Body of pancreas (tissue), 4 donors: ENCODE results near the gene TARS3.

Source experiments
- POLR2A ChIP-seq, 3 donors: fragments of 450-650 bp; IDR thresholded peaks; one replicate each; pipeline ENCODE4 v1.6.1; 2016; ENCODE audit warnings: antibody characterized with exemption in 3 of 3, mild to moderate bottlenecking in 2 of 3
- TF ChIP-seq, protein P1 (sequence below), 7 experiments: fragments of 450-650 bp in 4 of 7; fragments of 200-600 bp in 3 of 7; sonication (generic) in 3 of 7; IDR thresholded peaks; one replicate each; pipeline ENCODE4 v1.5.1; 2016 to 2019; ENCODE audit warnings: antibody characterized with exemption in 7 of 7

- TF ChIP-seq POLR2A (IDR thresholded peaks at IDR 0.05), result no peak
- TF ChIP-seq, protein P1, sequence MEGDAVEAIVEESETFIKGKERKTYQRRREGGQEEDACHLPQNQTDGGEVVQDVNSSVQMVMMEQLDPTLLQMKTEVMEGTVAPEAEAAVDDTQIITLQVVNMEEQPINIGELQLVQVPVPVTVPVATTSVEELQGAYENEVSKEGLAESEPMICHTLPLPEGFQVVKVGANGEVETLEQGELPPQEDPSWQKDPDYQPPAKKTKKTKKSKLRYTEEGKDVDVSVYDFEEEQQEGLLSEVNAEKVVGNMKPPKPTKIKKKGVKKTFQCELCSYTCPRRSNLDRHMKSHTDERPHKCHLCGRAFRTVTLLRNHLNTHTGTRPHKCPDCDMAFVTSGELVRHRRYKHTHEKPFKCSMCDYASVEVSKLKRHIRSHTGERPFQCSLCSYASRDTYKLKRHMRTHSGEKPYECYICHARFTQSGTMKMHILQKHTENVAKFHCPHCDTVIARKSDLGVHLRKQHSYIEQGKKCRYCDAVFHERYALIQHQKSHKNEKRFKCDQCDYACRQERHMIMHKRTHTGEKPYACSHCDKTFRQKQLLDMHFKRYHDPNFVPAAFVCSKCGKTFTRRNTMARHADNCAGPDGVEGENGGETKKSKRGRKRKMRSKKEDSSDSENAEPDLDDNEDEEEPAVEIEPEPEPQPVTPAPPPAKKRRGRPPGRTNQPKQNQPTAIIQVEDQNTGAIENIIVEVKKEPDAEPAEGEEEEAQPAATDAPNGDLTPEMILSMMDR (IDR thresholded peaks at IDR 0.05), result no peak
These were observed 106.2 kb downstream of the TARS3 start for GRCh38 chr15:101618076-101618475.
